Ishikawa (cell line): Measurements from ENCODE around the gene PHRF1.

Source experiments
- EGR1 ChIP-seq: IDR thresholded peaks from 2 replicates; pipeline ENCODE4 v1.6.1; 2012
- MAX ChIP-seq: IDR thresholded peaks from 2 replicates; pipeline ENCODE4 v1.6.1; 2012
- REST ChIP-seq: IDR thresholded peaks from 2 replicates; pipeline ENCODE4 v1.6.1; 2012; ENCODE audit warnings: low read depth, mild to moderate bottlenecking
- TAF1 ChIP-seq: IDR thresholded peaks from 2 replicates; pipeline ENCODE4 v1.6.1; 2012; ENCODE audit warnings: low read depth, mild to moderate bottlenecking
- TCF12 ChIP-seq: IDR thresholded peaks from 2 replicates; pipeline ENCODE4 v1.6.1; 2012; ENCODE audit warnings: low read depth
- YY1 ChIP-seq: IDR thresholded peaks from 2 replicates; pipeline ENCODE4 v1.6.1; 2012; ENCODE audit warnings: low read depth

GRCh38 chr11:532986-533585 lies 43.2 kb upstream of the PHRF1 start:
- TF ChIP-seq TCF12 (no peak), EGR1 (no peak), MAX (no peak), YY1 (no peak), REST (no peak), TAF1 (no peak)
